Endothelial cell of umbilical vein (primary cell): Measurements from ENCODE around the gene TLE3. TPM values are rescaled to one million over a fixed set of nuclear protein-coding genes. Genes with fewer than 3 reads are reported as not detected.

Experiments
- BruUV-seq: library from RNA; stranded (reverse); fragments of 400-500 nt; replicated peaks from 2 replicates; lab custom pipeline; 2021; lab: Mats Ljungman, UMichigan
- CTCF ChIA-PET: fragments of 300-600, 350-600 bp; sonication (Branson Sonifier 250); formaldehyde crosslinking; loops from one replicate; lab custom pipeline; 2021; ENCODE audit warnings: antibody characterized with exemption, inconsistent platforms; lab: Charles Lee
- POLR2A ChIA-PET: fragments of 300-600, 350-600 bp; sonication (Branson Sonifier 250); formaldehyde crosslinking; loops from one replicate; lab custom pipeline; 2021; ENCODE audit warnings: antibody characterized with exemption, inconsistent platforms; lab: Charles Lee
- DNase-seq: peaks from one replicate; pipeline ENCODE4 v3.0.0-alpha.2; 2011; ENCODE audit warnings: low read depth, low spot score
- FAIRE-seq: peaks from 2 replicates; lab custom pipeline; 2011; peaks lifted over from hg19 to GRCh38; lab: Jason Lieb, UNC
- H2AFZ ChIP-seq: 2 replicates; pipeline ENCODE4 v1.6.0; 2012; ENCODE audit warnings: low read depth, low read length, control low read depth, inconsistent platforms
- H3K27ac ChIP-seq: 2 replicates; pipeline ENCODE4 v1.5.1; 2011; ENCODE audit warnings: low read depth, mild to moderate bottlenecking, control low read depth, low read length, moderate library complexity; ENCODE audit not compliant: insufficient read depth
- H3K27me3 ChIP-seq, 2 experiments: 2 replicates each; pipeline versions ENCODE4 v1.6.0 to v1.6.1; 2011; ENCODE audit warnings: low read length in 2 of 2, mixed read lengths in 1 of 2; ENCODE audit not compliant: control insufficient read depth in 2 of 2, insufficient read depth in 2 of 2
- H3K36me3 ChIP-seq, 2 experiments: 2 replicates in 1 of 2; 3 replicates in 1 of 2; pipeline ENCODE4 v1.5.1; 2011; ENCODE audit warnings: low read length in 2 of 2, mild to moderate bottlenecking in 1 of 2, moderate library complexity in 1 of 2; ENCODE audit not compliant: control insufficient read depth in 2 of 2, insufficient read depth in 2 of 2; ENCODE audit errors: extremely low read depth in 1 of 2
- H3K4me1 ChIP-seq: 3 replicates; pipeline ENCODE4 v1.5.1; 2011; ENCODE audit warnings: mild to moderate bottlenecking, low read length; ENCODE audit not compliant: control insufficient read depth, insufficient read depth; ENCODE audit errors: extremely low read depth
- H3K4me2 ChIP-seq: 2 replicates; pipeline ENCODE4 v1.6.1; 2011; ENCODE audit warnings: low read length, control low read depth, mixed read lengths; ENCODE audit not compliant: insufficient read depth
- H3K4me3 ChIP-seq, 3 experiments: fragments of 200-600 bp in 1 of 3; sonication (generic), shearing (Covaris generic) in 1 of 3; replicated peaks in 1 of 3; 2 replicates each; pipeline ENCODE4 v1.5.1; 2011 to 2016; ENCODE audit warnings: control low read depth in 3 of 3, low read length in 3 of 3, mild to moderate bottlenecking in 2 of 3, inconsistent platforms in 1 of 3, low read depth in 1 of 3, moderate library complexity in 1 of 3; ENCODE audit not compliant: insufficient read depth in 1 of 3
- H3K79me2 ChIP-seq: 2 replicates; pipeline ENCODE4 v1.6.0; 2012; ENCODE audit warnings: low read length, inconsistent platforms; ENCODE audit not compliant: control insufficient read depth, insufficient read depth
- H3K9ac ChIP-seq: replicated peaks from 2 replicates; pipeline ENCODE3; 2011; ENCODE audit warnings: low read length, control low read depth; ENCODE audit not compliant: insufficient read depth; ENCODE audit errors: extremely low read depth
- H3K9me1 ChIP-seq: replicated peaks from 3 replicates; pipeline ENCODE4 v1.6.0; 2011; ENCODE audit warnings: mild to moderate bottlenecking, low read length; ENCODE audit not compliant: control insufficient read depth, insufficient read depth; ENCODE audit errors: extremely low read depth
- H3K9me3 ChIP-seq: replicated peaks from 2 replicates; pipeline ENCODE4 v1.5.1; 2012; ENCODE audit warnings: low read length, inconsistent platforms; ENCODE audit not compliant: control insufficient read depth, insufficient read depth
- H4K20me1 ChIP-seq: replicated peaks from 2 replicates; pipeline ENCODE3; 2011; ENCODE audit warnings: mild to moderate bottlenecking, low read length; ENCODE audit not compliant: control insufficient read depth, insufficient read depth; ENCODE audit errors: extremely low read depth
- EZH2 ChIP-seq: IDR thresholded peaks from 2 replicates; pipeline ENCODE4 v1.6.1; 2012; ENCODE audit warnings: borderline replicate concordance, low read depth, mild to moderate bottlenecking, moderate library complexity, low read length, inconsistent platforms; ENCODE audit not compliant: severe bottlenecking
- FOS ChIP-seq: IDR thresholded peaks from 2 replicates; pipeline ENCODE4 v1.6.1; 2011; ENCODE audit warnings: mild to moderate bottlenecking, low read length, moderate library complexity, borderline replicate concordance; ENCODE audit not compliant: insufficient read depth
- GATA2 ChIP-seq: IDR thresholded peaks from 2 replicates; pipeline ENCODE4 v1.7.0; 2011; ENCODE audit warnings: low read depth, mild to moderate bottlenecking, moderate library complexity, mixed read lengths, low read length; ENCODE audit not compliant: insufficient read length, insufficient read depth
- JUN ChIP-seq: IDR thresholded peaks from 2 replicates; pipeline ENCODE4 v1.6.1; 2011; ENCODE audit warnings: borderline replicate concordance, low read depth; ENCODE audit not compliant: insufficient read length, insufficient read depth
- MYC ChIP-seq: IDR thresholded peaks from one replicate; pipeline ENCODE4 v1.6.1; 2011; ENCODE audit warnings: mild to moderate bottlenecking, low read depth, low read length
- POLR2A ChIP-seq: IDR thresholded peaks from 2 replicates; pipeline ENCODE4 v1.6.1; 2012; ENCODE audit warnings: low read depth, mild to moderate bottlenecking, control low read depth, low read length
- POLR2AphosphoS5 ChIP-seq: IDR thresholded peaks from 2 replicates; pipeline ENCODE4 v1.6.1; 2012; ENCODE audit warnings: low read depth, mild to moderate bottlenecking, control low read depth, low read length, moderate library complexity; ENCODE audit not compliant: insufficient read depth
- dilution Hi-C: fragments of 300-500 bp; cut with MboI; formaldehyde crosslinking; loops from one replicate; pipeline ENCODE4 v1.15.0; 2019; ENCODE audit warnings: low sequenced_read_pairs; ENCODE audit not compliant: extremely low pct_ligation_motif_present
- intact Hi-C: fragments of 100-400 bp; cut with micrococcal nuclease; formaldehyde crosslinking; loops from one replicate; pipeline ENCODE4 v1.10.0; 2022
- polyA plus RNA-seq, 4 experiments: library from polyadenylated mRNA; depleted of rRNA in 3 of 4; stranded (reverse) in 3 of 4; unstranded in 1 of 4; fragments of >200 nt; gene quantifications; 2 replicates each; pipeline versions ENCODE4 v1.2.1 to v1.2.3, GENCODE V29; 2011 to 2012; ENCODE audit warnings: missing spikeins in 1 of 4
- total RNA-seq: library from RNA; stranded (reverse); gene quantifications from 2 replicates; pipeline ENCODE4 v1.2.3, GENCODE V29; 2021
- TF ChIP-seq, protein P1 (sequence below): IDR thresholded peaks from 2 replicates; pipeline ENCODE4 v1.6.1; 2011; ENCODE audit not compliant: insufficient read depth, insufficient read length
- TF ChIP-seq, protein P2 (sequence below), 2 donors: IDR thresholded peaks; 1 replicate in 1 of 2; 2 replicates in 1 of 2; pipeline ENCODE4 v1.5.1; 2011; ENCODE audit warnings: low read length in 2 of 2, mild to moderate bottlenecking in 2 of 2, moderate library complexity in 2 of 2, control low read depth in 1 of 2, inconsistent platforms in 1 of 2, low read depth in 1 of 2; ENCODE audit not compliant: insufficient read depth in 1 of 2; ENCODE audit errors: extremely low read depth in 1 of 2

Gene TLE3
- total and polyA plus RNA-seq, 2 donors (not counting 3 experiments of a cell fraction or from before 2014, with no cell fraction given) = 40.5 to 56.9 TPM

DNA sequence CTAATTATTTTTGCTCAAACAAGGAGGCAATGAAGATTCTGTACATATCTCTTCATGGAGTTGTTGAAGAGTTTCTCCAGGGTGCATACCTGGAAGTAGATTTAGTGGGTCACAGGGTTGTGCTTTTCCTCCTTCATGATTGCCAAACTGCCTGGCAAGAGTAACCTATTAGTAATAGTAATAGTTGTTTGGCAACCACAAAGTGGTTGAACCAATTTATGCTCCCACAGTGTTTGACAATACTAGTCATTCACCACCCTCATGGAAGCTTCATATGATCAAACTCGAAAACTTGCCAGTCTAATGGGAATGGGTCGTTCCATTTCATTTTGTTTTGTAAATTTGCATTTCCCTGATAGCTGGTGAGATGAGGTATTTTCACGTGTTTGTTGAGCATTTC, 57.8 kb downstream of the TLE3 start:
- BruUV-seq = no TSS peak
- CTCF ChIA-PET = interaction anchor here (0.8 to 1.7 kb wide), 4 partner anchors 11 to 561 kb away, joined by 3 to 9 read pairs (median 4); no protein-coding TSS in a partner anchor

DNA sequence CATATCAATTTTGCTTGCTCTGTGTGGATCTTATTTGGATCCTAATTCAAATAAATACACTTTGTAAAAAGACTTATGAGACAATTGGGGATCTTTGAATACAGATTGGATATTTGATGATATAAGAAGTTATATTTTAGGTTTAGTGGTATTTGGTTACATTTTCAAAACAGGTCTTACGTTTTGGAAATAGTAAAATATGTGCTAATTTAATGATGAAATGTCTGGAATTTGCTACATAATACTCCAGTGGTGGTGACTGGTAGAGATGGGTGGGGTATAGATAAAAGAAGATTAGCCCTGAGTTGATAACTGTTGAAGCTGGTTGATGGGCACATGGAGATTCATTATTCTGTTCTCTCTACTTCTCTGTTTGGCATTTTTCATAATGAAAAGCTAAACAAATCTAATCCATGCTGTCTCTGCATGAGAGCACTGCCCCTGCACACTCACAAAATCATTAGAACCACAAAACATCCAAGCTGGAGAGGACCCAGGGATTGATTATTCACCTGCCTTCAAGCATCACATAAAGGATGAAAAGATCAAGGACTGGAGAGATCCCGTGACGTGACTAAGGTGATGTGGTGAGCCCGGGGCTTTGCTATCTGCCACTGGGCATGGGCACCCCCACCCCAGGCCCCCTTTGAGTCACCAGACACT, 58.9 kb downstream of the TLE3 start:
- Histone ChIP-seq H3K27me3 (peaks cover 11 to 12% of the 10 kb centered on the region in 2 experiments), H3K36me3 (no peaks in the 10 kb centered on the region), H3K9me3 (no peaks in the 10 kb centered on the region), H3K27ac (no peak overlapping the region), H3K9me1 (no peaks in the 10 kb centered on the region), H3K9ac (no peak overlapping the region), H3K4me2 (no peak overlapping the region), H3K4me1 (no peaks in the 10 kb centered on the region), H2AFZ (no peak overlapping the region), H4K20me1 (no peaks in the 10 kb centered on the region), H3K4me3 (no peak overlapping the region), H3K79me2 (no peaks in the 10 kb centered on the region)
- no TSS peak for BruUV-seq
- dilution Hi-C loops = no loop called here
- POLR2A ChIA-PET = no interaction called here
- intact Hi-C loops = no loop called here
- CTCF ChIA-PET = interaction anchor here (1.6 to 1.7 kb wide), 2 partner anchors 10 to 15 kb away, joined by 4 to 9 read pairs; no protein-coding TSS in a partner anchor
- FAIRE-seq (no peak), DNase-seq (no peak)
- TF ChIP-seq POLR2A (no peak), MYC (no peak), FOS (no peak), JUN (no peak), POLR2AphosphoS5 (no peak), GATA2 (no peak), EZH2 (no peak)
- TF ChIP-seq, protein P1, sequence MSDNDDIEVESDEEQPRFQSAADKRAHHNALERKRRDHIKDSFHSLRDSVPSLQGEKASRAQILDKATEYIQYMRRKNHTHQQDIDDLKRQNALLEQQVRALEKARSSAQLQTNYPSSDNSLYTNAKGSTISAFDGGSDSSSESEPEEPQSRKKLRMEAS = no peak
- TF ChIP-seq, protein P2, sequence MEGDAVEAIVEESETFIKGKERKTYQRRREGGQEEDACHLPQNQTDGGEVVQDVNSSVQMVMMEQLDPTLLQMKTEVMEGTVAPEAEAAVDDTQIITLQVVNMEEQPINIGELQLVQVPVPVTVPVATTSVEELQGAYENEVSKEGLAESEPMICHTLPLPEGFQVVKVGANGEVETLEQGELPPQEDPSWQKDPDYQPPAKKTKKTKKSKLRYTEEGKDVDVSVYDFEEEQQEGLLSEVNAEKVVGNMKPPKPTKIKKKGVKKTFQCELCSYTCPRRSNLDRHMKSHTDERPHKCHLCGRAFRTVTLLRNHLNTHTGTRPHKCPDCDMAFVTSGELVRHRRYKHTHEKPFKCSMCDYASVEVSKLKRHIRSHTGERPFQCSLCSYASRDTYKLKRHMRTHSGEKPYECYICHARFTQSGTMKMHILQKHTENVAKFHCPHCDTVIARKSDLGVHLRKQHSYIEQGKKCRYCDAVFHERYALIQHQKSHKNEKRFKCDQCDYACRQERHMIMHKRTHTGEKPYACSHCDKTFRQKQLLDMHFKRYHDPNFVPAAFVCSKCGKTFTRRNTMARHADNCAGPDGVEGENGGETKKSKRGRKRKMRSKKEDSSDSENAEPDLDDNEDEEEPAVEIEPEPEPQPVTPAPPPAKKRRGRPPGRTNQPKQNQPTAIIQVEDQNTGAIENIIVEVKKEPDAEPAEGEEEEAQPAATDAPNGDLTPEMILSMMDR (IDR thresholded peaks at IDR 0.05; ENCODE audit: extremely low read depth in 1 of 2, insufficient read depth in 1 of 2, low read depth in 1 of 2, low read length in 2 of 2) = no peak

More for the DNA sequence above, 57.8 kb downstream of the TLE3 start:
- dilution Hi-C loops = no loop called here
- intact Hi-C loops = no loop called here
- DNase-seq = no peak
- Histone ChIP-seq H3K9me3 (no peaks in the 10 kb centered on the region), H4K20me1 (no peaks in the 10 kb centered on the region), H3K4me2 (no peak overlapping the region), H3K9ac (no peak overlapping the region), H3K27me3 (peaks cover 7 to 8% of the 10 kb centered on the region in 2 experiments), H3K27ac (no peak overlapping the region), H2AFZ (no peak overlapping the region), H3K9me1 (no peaks in the 10 kb centered on the region), H3K4me3 (no peak overlapping the region), H3K36me3 (no peaks in the 10 kb centered on the region), H3K79me2 (no peaks in the 10 kb centered on the region), H3K4me1 (no peaks in the 10 kb centered on the region)
- POLR2A ChIA-PET = no interaction called here
- no peak for FAIRE-seq
- TF ChIP-seq, protein P2 (IDR thresholded peaks at IDR 0.05; ENCODE audit: extremely low read depth in 1 of 2, insufficient read depth in 1 of 2, low read depth in 1 of 2, low read length in 2 of 2) = no peak
